Keratinocyte (primary cell): ENCODE data around the gene ATXN7L2. TPM values are rescaled to one million over a fixed set of nuclear protein-coding genes. Genes with fewer than 3 reads are reported as not detected.
A peak's percentile ranks its signal among the peaks of the same experiment; 100 is the strongest.

ENCODE experiments used
- DNase-seq: peaks from one replicate; pipeline ENCODE4 v3.0.0-alpha.2; 2011; ENCODE audit warnings: low read depth, missing footprints, low spot score
- FAIRE-seq: peaks from 2 replicates; lab custom pipeline; 2011; peaks lifted over from hg19 to GRCh38; lab: Jason Lieb, UNC
- H2AFZ ChIP-seq: 2 replicates; pipeline ENCODE4 v1.6.0; 2012; ENCODE audit warnings: low read length, control low read depth, inconsistent platforms; ENCODE audit not compliant: control insufficient read depth
- H3K27ac ChIP-seq: 2 replicates; pipeline ENCODE4 v1.5.1; 2011; ENCODE audit warnings: low read length; ENCODE audit not compliant: control insufficient read depth, insufficient read depth
- H3K27me3 ChIP-seq: 3 replicates; pipeline ENCODE4 v1.6.0; 2011; ENCODE audit warnings: low read length; ENCODE audit not compliant: control insufficient read depth, insufficient read depth; ENCODE audit errors: extremely low read depth
- H3K36me3 ChIP-seq, 2 experiments: 2 replicates in 1 of 2; 3 replicates in 1 of 2; pipeline ENCODE4 v1.5.1; 2011; ENCODE audit warnings: low read length in 2 of 2, mild to moderate bottlenecking in 1 of 2; ENCODE audit not compliant: control insufficient read depth in 2 of 2, insufficient read depth in 2 of 2; ENCODE audit errors: extremely low read depth in 1 of 2
- H3K4me1 ChIP-seq: 3 replicates; pipeline ENCODE4 v1.5.1; 2011; ENCODE audit warnings: low read length; ENCODE audit not compliant: control insufficient read depth, insufficient read depth; ENCODE audit errors: extremely low read depth
- H3K4me2 ChIP-seq: 3 replicates; pipeline ENCODE4 v1.6.0; 2011; ENCODE audit warnings: low read depth, low read length; ENCODE audit not compliant: control insufficient read depth, insufficient read depth; ENCODE audit errors: extremely low read depth
- H3K4me3 ChIP-seq, 3 experiments: fragments of 200-600 bp in 1 of 3; sonication (generic) in 1 of 3; 2 replicates in 2 of 3; 3 replicates in 1 of 3; pipeline ENCODE4 v1.5.1; 2011 to 2016; ENCODE audit warnings: low read length in 3 of 3, mild to moderate bottlenecking in 3 of 3, control low read depth in 2 of 3, inconsistent platforms in 1 of 3, low read depth in 1 of 3, mixed read lengths in 1 of 3, mixed run types in 1 of 3, moderate library complexity in 1 of 3; ENCODE audit not compliant: control insufficient read depth in 2 of 3, insufficient read depth in 2 of 3; ENCODE audit errors: extremely low read depth in 1 of 3
- H3K79me2 ChIP-seq: 2 replicates; pipeline ENCODE4 v1.6.0; 2012; ENCODE audit warnings: low read length; ENCODE audit not compliant: control insufficient read depth, insufficient read depth
- H3K9ac ChIP-seq: 3 replicates; pipeline ENCODE4 v1.6.0; 2011; ENCODE audit warnings: low read length; ENCODE audit not compliant: control insufficient read depth, insufficient read depth; ENCODE audit errors: extremely low read depth
- H3K9me1 ChIP-seq: 3 replicates; pipeline ENCODE4 v1.6.0; 2011; ENCODE audit warnings: low read length; ENCODE audit not compliant: control insufficient read depth, insufficient read depth; ENCODE audit errors: extremely low read depth
- H3K9me3 ChIP-seq: 2 replicates; pipeline ENCODE4 v1.5.1; 2012; ENCODE audit warnings: low read depth, low read length; ENCODE audit not compliant: control insufficient read depth
- H4K20me1 ChIP-seq: 3 replicates; pipeline ENCODE4 v1.6.0; 2011; ENCODE audit warnings: low read length; ENCODE audit not compliant: control insufficient read depth, insufficient read depth; ENCODE audit errors: extremely low read depth
- EZH2 ChIP-seq: IDR thresholded peaks from one replicate; pipeline ENCODE4 v1.6.1; 2012; ENCODE audit warnings: inconsistent platforms, mild to moderate bottlenecking, low read length, moderate library complexity
- dilution Hi-C: fragments of 300-500 bp; cut with MboI; formaldehyde crosslinking; loops from one replicate; pipeline ENCODE4 v1.7.0; 2020; ENCODE audit warnings: low sequenced_read_pairs; ENCODE audit not compliant: extremely low pct_ligation_motif_present
- polyA plus RNA-seq, 5 experiments: library from polyadenylated mRNA; depleted of rRNA in 3 of 5; stranded (reverse) in 3 of 5; stranded (forward) in 1 of 5; unstranded in 1 of 5; fragments of >200 nt; gene quantifications; 1 replicate in 1 of 5; 2 replicates in 3 of 5; 3 replicates in 1 of 5; pipeline versions ENCODE4 v1.2.1 to v1.2.3, GENCODE V29; 2011 to 2012; ENCODE audit warnings: missing spikeins in 2 of 5, low read depth in 1 of 5, low replicate concordance in 1 of 5
- TF ChIP-seq, protein P1 (sequence below), 3 experiments: IDR thresholded peaks in 1 of 3; conservative IDR thresholded peaks in 1 of 3; optimal IDR thresholded peaks in 1 of 3; 2 replicates in 2 of 3; 3 replicates in 1 of 3; pipeline versions ENCODE3 to v1.5.1; 2011; ENCODE audit warnings: low read length in 3 of 3, mild to moderate bottlenecking in 3 of 3, moderate library complexity in 2 of 3, control low read depth in 1 of 3, inconsistent platforms in 1 of 3; ENCODE audit not compliant: insufficient read depth in 2 of 3; ENCODE audit errors: extremely low read depth in 1 of 3

The ATXN7L2 gene
- polyA plus RNA-seq, 1 donor (not counting 4 experiments of a cell fraction or from before 2014, with no cell fraction given): 1.2 TPM

GRCh38 chr1:109482242-109482641, 1.5 kb upstream of the ATXN7L2 start:
- TF ChIP-seq EZH2: no peak
- TF ChIP-seq, protein P1, sequence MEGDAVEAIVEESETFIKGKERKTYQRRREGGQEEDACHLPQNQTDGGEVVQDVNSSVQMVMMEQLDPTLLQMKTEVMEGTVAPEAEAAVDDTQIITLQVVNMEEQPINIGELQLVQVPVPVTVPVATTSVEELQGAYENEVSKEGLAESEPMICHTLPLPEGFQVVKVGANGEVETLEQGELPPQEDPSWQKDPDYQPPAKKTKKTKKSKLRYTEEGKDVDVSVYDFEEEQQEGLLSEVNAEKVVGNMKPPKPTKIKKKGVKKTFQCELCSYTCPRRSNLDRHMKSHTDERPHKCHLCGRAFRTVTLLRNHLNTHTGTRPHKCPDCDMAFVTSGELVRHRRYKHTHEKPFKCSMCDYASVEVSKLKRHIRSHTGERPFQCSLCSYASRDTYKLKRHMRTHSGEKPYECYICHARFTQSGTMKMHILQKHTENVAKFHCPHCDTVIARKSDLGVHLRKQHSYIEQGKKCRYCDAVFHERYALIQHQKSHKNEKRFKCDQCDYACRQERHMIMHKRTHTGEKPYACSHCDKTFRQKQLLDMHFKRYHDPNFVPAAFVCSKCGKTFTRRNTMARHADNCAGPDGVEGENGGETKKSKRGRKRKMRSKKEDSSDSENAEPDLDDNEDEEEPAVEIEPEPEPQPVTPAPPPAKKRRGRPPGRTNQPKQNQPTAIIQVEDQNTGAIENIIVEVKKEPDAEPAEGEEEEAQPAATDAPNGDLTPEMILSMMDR (optimal IDR thresholded peaks at IDR 0.05 in 1 of 3, IDR thresholded peaks at IDR 0.05 in 1 of 3, conservative IDR thresholded peaks at IDR 0.05 in 1 of 3; ENCODE audit: extremely low read depth in 1 of 3, insufficient read depth in 2 of 3, low read length in 3 of 3): no peak
- peaks cover 11% of the 10 kb centered on the region for H3K4me1 ChIP-seq
- H3K4me3 ChIP-seq: no peak overlapping the region
- H3K9me3 ChIP-seq: no peaks in the 10 kb centered on the region
- no peak overlapping the region for H3K9ac ChIP-seq
- no peak for DNase-seq
- no peak overlapping the region for H3K27ac ChIP-seq
- no peak for FAIRE-seq
- H2AFZ ChIP-seq: no peak overlapping the region
- H3K4me2 ChIP-seq: no peak overlapping the region
- H4K20me1 ChIP-seq: no peaks in the 10 kb centered on the region
- peaks cover 5% of the 10 kb centered on the region for H3K79me2 ChIP-seq
- H3K9me1 ChIP-seq: peaks cover 4% of the 10 kb centered on the region
- peaks cover 23% of the 10 kb centered on the region for H3K27me3 ChIP-seq
- dilution Hi-C loops: no loop called here
- peaks cover 0 to 6% of the 10 kb centered on the region in 2 experiments for H3K36me3 ChIP-seq

GRCh38 chr1:109482791-109483671, 674 bp upstream of the ATXN7L2 start:
- no peaks in the 10 kb centered on the region for H3K9me3 ChIP-seq
- peaks cover 23% of the 10 kb centered on the region for H3K27me3 ChIP-seq
- no peaks in the 10 kb centered on the region for H4K20me1 ChIP-seq
- H3K4me1 ChIP-seq: peaks cover 11% of the 10 kb centered on the region
- peaks cover 3 to 6% of the 10 kb centered on the region in 2 experiments for H3K36me3 ChIP-seq
- no peak overlapping the region for H3K27ac ChIP-seq
- peaks cover 4% of the 10 kb centered on the region for H3K9me1 ChIP-seq
- peak overlapping the region; percentile 33 to 51 (median 39) for H3K4me3 ChIP-seq
- FAIRE-seq (no peak), DNase-seq (no peak)
- peak overlapping the region; percentile 71 for H3K4me2 ChIP-seq
- H3K9ac ChIP-seq: no peak overlapping the region
- no peak for TF ChIP-seq EZH2
- TF ChIP-seq, protein P1 (optimal IDR thresholded peaks at IDR 0.05 in 1 of 3, IDR thresholded peaks at IDR 0.05 in 1 of 3, conservative IDR thresholded peaks at IDR 0.05 in 1 of 3; ENCODE audit: extremely low read depth in 1 of 3, insufficient read depth in 2 of 3, low read length in 3 of 3): peak in 1 of 3 experiments; percentile 8
- H3K79me2 ChIP-seq: peaks cover 5% of the 10 kb centered on the region
- H2AFZ ChIP-seq: peak overlapping the region; percentile 31
- dilution Hi-C loops: no loop called here
